H1 (cell line): ENCODE results near the gene AOAH. TPM values are rescaled to one million over a fixed set of nuclear protein-coding genes. Genes with fewer than 3 reads are reported as not detected.

Experiments
- CTCF ChIA-PET: fragments of 300-600 bp; sonication (Branson Sonifier 250); formaldehyde crosslinking; loops from one replicate; lab custom pipeline; 2021; ENCODE audit not compliant: partially characterized antibody; lab: Charles Lee
- POLR2A ChIA-PET: fragments of 300-600 bp; sonication (Branson Sonifier 250); formaldehyde crosslinking; loops from one replicate; lab custom pipeline; 2021; ENCODE audit warnings: inconsistent platforms; ENCODE audit not compliant: partially characterized antibody; lab: Charles Lee
- DNase-seq, 2 experiments: peaks; one replicate each; pipeline versions ENCODE4 v3.0.0 to v3.0.0-alpha.2; 2010 to 2022; ENCODE audit warnings: low spot score in 2 of 2, low read depth in 1 of 2, mixed read lengths in 1 of 2
- FAIRE-seq: peaks from 2 replicates; lab custom pipeline; 2011; peaks lifted over from hg19 to GRCh38; lab: Jason Lieb, UNC
- H2AFZ ChIP-seq: 2 replicates; pipeline ENCODE4 v1.8.1; 2012; ENCODE audit warnings: low read length, inconsistent platforms
- H2AK5ac ChIP-seq: 2 replicates; pipeline ENCODE4 v1.6.1; 2013; ENCODE audit warnings: low read depth, low read length
- H2BK120ac ChIP-seq: replicated peaks from 2 replicates; pipeline ENCODE3; 2013; ENCODE audit warnings: low read depth, low read length, inconsistent platforms
- H2BK12ac ChIP-seq: 2 replicates; pipeline ENCODE4 v1.6.1; 2013; ENCODE audit warnings: low read depth, low read length
- H2BK15ac ChIP-seq: 2 replicates; pipeline ENCODE4 v1.6.1; 2013; ENCODE audit warnings: low read length
- H2BK20ac ChIP-seq: 2 replicates; pipeline ENCODE4 v1.6.1; 2013; ENCODE audit warnings: low read length
- H2BK5ac ChIP-seq: 2 replicates; pipeline ENCODE4 v1.6.1; 2013; ENCODE audit warnings: low read depth, low read length
- H3K14ac ChIP-seq: 2 replicates; pipeline ENCODE4 v1.6.1; 2013; ENCODE audit warnings: inconsistent platforms; ENCODE audit not compliant: insufficient read length
- H3K18ac ChIP-seq: 2 replicates; pipeline ENCODE4 v1.6.1; 2013; ENCODE audit warnings: low read length; ENCODE audit errors: extremely low read depth
- H3K23ac ChIP-seq: 2 replicates; pipeline ENCODE4 v1.6.1; 2013; ENCODE audit warnings: inconsistent platforms; ENCODE audit not compliant: insufficient read length
- H3K23me2 ChIP-seq: 2 replicates; pipeline ENCODE4 v1.6.1; 2013; ENCODE audit warnings: low read depth, low read length
- H3K27ac ChIP-seq: 2 replicates; pipeline ENCODE4 v1.6.1; 2011; ENCODE audit warnings: low read depth, low read length, inconsistent platforms
- H3K27me3 ChIP-seq, 4 experiments: replicated peaks in 1 of 4; 1 replicate in 1 of 4; 2 replicates in 3 of 4; pipeline versions ENCODE4 v1.6.1 to v1.8.1; 2011 to 2013; ENCODE audit warnings: low read length in 3 of 4, mild to moderate bottlenecking in 3 of 4, inconsistent platforms in 2 of 4, mixed read lengths in 2 of 4, moderate library complexity in 1 of 4; ENCODE audit not compliant: control insufficient read depth in 3 of 4, insufficient read depth in 3 of 4; ENCODE audit errors: extremely low read depth in 1 of 4
- H3K36me3 ChIP-seq, 4 experiments: 2 replicates each; pipeline versions ENCODE4 v1.6.1 to v1.8.1; 2011 to 2013; ENCODE audit warnings: mild to moderate bottlenecking in 4 of 4, low read length in 3 of 4, moderate library complexity in 2 of 4, control low read depth in 1 of 4, inconsistent platforms in 1 of 4; ENCODE audit not compliant: insufficient read depth in 4 of 4, control insufficient read depth in 2 of 4
- H3K4ac ChIP-seq: replicated peaks from 2 replicates; pipeline ENCODE3; 2013; ENCODE audit warnings: low read length, low read depth, mixed read lengths, inconsistent platforms; ENCODE audit not compliant: insufficient read length
- H3K4me1 ChIP-seq, 4 experiments: replicated peaks in 1 of 4; 1 replicate in 1 of 4; 2 replicates in 3 of 4; pipeline versions ENCODE4 v1.6.1 to v1.8.1; 2011 to 2013; ENCODE audit warnings: low read length in 3 of 4, inconsistent platforms in 2 of 4, mixed read lengths in 1 of 4; ENCODE audit not compliant: insufficient read depth in 4 of 4, control insufficient read depth in 3 of 4
- H3K4me2 ChIP-seq, 2 experiments: 2 replicates each; pipeline versions ENCODE4 v1.6.1 to v1.8.1; 2011 to 2013; ENCODE audit warnings: low read depth in 2 of 2, low read length in 2 of 2, control low read depth in 1 of 2, inconsistent platforms in 1 of 2, mild to moderate bottlenecking in 1 of 2; ENCODE audit not compliant: insufficient read depth in 1 of 2
- H3K4me3 ChIP-seq, 4 experiments: fragments of 200-600, 300-600 bp in 1 of 4; sonication (generic), shearing (Covaris generic), sonication (Bioruptor Twin) in 1 of 4; 2 replicates each; pipeline versions ENCODE4 v1.5.1 to v1.8.1; 2011 to 2016; ENCODE audit warnings: low read length in 4 of 4, low read depth in 3 of 4, control low read depth in 2 of 4, inconsistent platforms in 2 of 4, mild to moderate bottlenecking in 2 of 4, mixed read lengths in 1 of 4, moderate library complexity in 1 of 4; ENCODE audit not compliant: insufficient read depth in 2 of 4; ENCODE audit errors: extremely low read depth in 1 of 4
- H3K56ac ChIP-seq: replicated peaks from 2 replicates; pipeline ENCODE3; 2013; ENCODE audit warnings: low read depth, mild to moderate bottlenecking, mixed read lengths, low read length, inconsistent platforms; ENCODE audit not compliant: insufficient read length
- H3K79me1 ChIP-seq: 2 replicates; pipeline ENCODE4 v1.6.1; 2013; ENCODE audit warnings: low read depth, low read length, control low read depth
- H3K79me2 ChIP-seq, 2 experiments: 2 replicates each; pipeline versions ENCODE4 v1.6.1 to v1.8.1; 2012 to 2013; ENCODE audit warnings: low read length in 2 of 2, mild to moderate bottlenecking in 2 of 2, inconsistent platforms in 1 of 2; ENCODE audit not compliant: insufficient read depth in 2 of 2, control insufficient read depth in 1 of 2
- H3K9ac ChIP-seq, 4 experiments: replicated peaks in 1 of 4; 1 replicate in 1 of 4; 2 replicates in 3 of 4; pipeline versions ENCODE4 v1.6.1 to v1.8.1; 2011 to 2013; ENCODE audit warnings: low read depth in 3 of 4, low read length in 3 of 4, control low read depth in 2 of 4, mild to moderate bottlenecking in 2 of 4, moderate library complexity in 2 of 4, inconsistent platforms in 1 of 4; ENCODE audit errors: extremely low read depth in 1 of 4
- H3K9me3 ChIP-seq, 2 experiments: 2 replicates each; pipeline versions ENCODE4 v1.6.1 to v1.8.1; 2012 to 2013; ENCODE audit warnings: mild to moderate bottlenecking in 2 of 2, moderate library complexity in 2 of 2, control low read depth in 1 of 2, inconsistent platforms in 1 of 2, low read depth in 1 of 2, low read length in 1 of 2, mixed read lengths in 1 of 2; ENCODE audit not compliant: insufficient read depth in 2 of 2
- H4K20me1 ChIP-seq, 2 experiments: replicated peaks in 1 of 2; 2 replicates each; pipeline versions ENCODE3 to v1.8.1; 2011 to 2013; ENCODE audit warnings: inconsistent platforms in 2 of 2, low read length in 2 of 2, mild to moderate bottlenecking in 1 of 2; ENCODE audit not compliant: insufficient read depth in 2 of 2, control insufficient read depth in 1 of 2
- H4K5ac ChIP-seq: 2 replicates; pipeline ENCODE4 v1.6.1; 2013; ENCODE audit warnings: low read length, low read depth, mixed read lengths, inconsistent platforms; ENCODE audit not compliant: insufficient read length
- H4K8ac ChIP-seq: 2 replicates; pipeline ENCODE4 v1.8.0; 2013; ENCODE audit warnings: mild to moderate bottlenecking, moderate library complexity, low read length, inconsistent platforms; ENCODE audit not compliant: insufficient read depth; ENCODE audit errors: extremely low read depth
- H4K91ac ChIP-seq: replicated peaks from 2 replicates; pipeline ENCODE3; 2013; ENCODE audit warnings: low read length, mixed read lengths, inconsistent platforms; ENCODE audit not compliant: insufficient read length
- WGBS, 2 experiments: shearing (Covaris generic) in 1 of 2; methylation state at CpG; one replicate each; pipeline versions ENCODE4 v1.1.6 to v1.1.7; 2013 to 2015; ENCODE audit warnings: low lambda C conversion rate in 2 of 2, mixed read lengths in 2 of 2, inconsistent platforms in 1 of 2, low coverage in 1 of 2, missing lambda C conversion rate in 1 of 2; ENCODE audit not compliant: insufficient replicate concordance in 2 of 2, insufficient coverage in 1 of 2, insufficient read length in 1 of 2; ENCODE audit errors: extremely low coverage in 1 of 2, missing lambda C conversion rate in 1 of 2; 5-methylcytosine and 5-hydroxymethylcytosine counted together
- polyA plus RNA-seq, 7 experiments: library from polyadenylated mRNA; depleted of rRNA in 3 of 7; stranded (reverse) in 5 of 7; unstranded in 2 of 7; fragments of >200 nt in 5 of 7; fragments of 200-250 nt in 2 of 7; gene quantifications; 1 replicate in 5 of 7; 2 replicates in 1 of 7; 4 replicates in 1 of 7; pipeline versions ENCODE4 v1.2.1 to v1.2.3, GENCODE V29; 2011 to 2013; ENCODE audit warnings: missing spikeins in 2 of 7, mixed read lengths in 2 of 7
- total RNA-seq: library from RNA; stranded (reverse); fragmentation: NEBNext Ultra II Directional; extraction: Animal tissue kit (Norgen Biotek cat#: 25700); gene quantifications from 2 replicates; pipeline ENCODE4 v1.2.1, GENCODE V29; 2021

Gene AOAH
- total and polyA plus RNA-seq, 2 of the 8 experiments (the other 6 are each of a cell fraction or from before 2014, with no cell fraction given), result 0.08 TPM; not detected in 1

DNA sequence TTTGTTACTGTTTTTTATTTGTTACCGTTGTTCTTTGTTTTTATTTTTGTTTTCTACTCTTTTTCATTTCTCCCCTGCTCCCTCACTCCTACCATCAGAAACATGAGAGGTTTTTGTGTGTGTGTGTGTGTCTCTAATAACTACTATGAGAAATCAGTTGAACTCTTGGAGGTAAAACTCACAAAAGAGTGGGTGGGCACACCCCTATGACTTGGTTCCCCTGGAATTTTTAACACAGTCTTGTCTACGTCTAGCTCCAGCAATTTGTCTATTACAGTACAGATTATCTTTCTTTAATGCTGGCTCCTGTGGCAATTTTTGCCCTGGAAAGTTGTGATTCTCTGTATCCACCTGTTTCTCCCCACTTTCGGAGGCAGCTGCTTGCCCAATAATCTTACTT is 56.2 kb downstream of the AOAH start:
- Histone ChIP-seq H2AFZ (no peak overlapping the region), H3K27ac (no peak overlapping the region), H3K27me3 (no peaks in the 10 kb centered on the region), H3K56ac (no peak overlapping the region), H3K36me3 (no peaks in the 10 kb centered on the region), H3K23ac (no peak overlapping the region), H4K8ac (no peak overlapping the region), H3K4me3 (no peak overlapping the region), H2BK12ac (no peak overlapping the region), H3K18ac (no peak overlapping the region), H3K79me1 (no peaks in the 10 kb centered on the region), H3K4me2 (no peak overlapping the region), H3K14ac (no peak overlapping the region), H4K5ac (no peak overlapping the region), H2BK5ac (no peak overlapping the region), H2BK120ac (no peak overlapping the region), H3K23me2 (no peaks in the 10 kb centered on the region; the same call in 1 of the 2 replicates), H2BK15ac (no peak overlapping the region), H3K79me2 (no peaks in the 10 kb centered on the region), H2AK5ac (no peak overlapping the region), H2BK20ac (no peak overlapping the region), H3K4me1 (no peaks in the 10 kb centered on the region), H3K4ac (no peak overlapping the region), H3K9ac (no peak overlapping the region), H3K9me3 (no peaks in the 10 kb centered on the region), H4K20me1 (no peaks in the 10 kb centered on the region), H4K91ac (no peak overlapping the region)
- 74% methylated on average over 3 of the region's 3 CpGs; no CpG with 5 or more reads in 1 of the 2 experiments for WGBS, 2 experiments
- DNase-seq (no peak), FAIRE-seq (no peak)
- CTCF ChIA-PET, result interaction anchor here (1.2 to 8.0 kb wide), 4 partner anchors 9 to 193 kb away, joined by 4 to 104 read pairs (median 40); no protein-coding TSS in a partner anchor
- POLR2A ChIA-PET, result no interaction called here
